Mesendoderm (in vitro differentiated cells): ENCODE results near the gene SNAPC3.
A peak's percentile ranks its signal among the peaks of the same experiment; 100 is the strongest.
"Not testable (repeated sequence)": the region's sequence is repeated elsewhere in the genome, so short reads cannot be mapped to it uniquely, and the experiment has no call there.

Experiments
- DNase-seq: peaks from one replicate; pipeline ENCODE4 v3.0.0; 2013
- H2AK5ac ChIP-seq: 2 replicates; pipeline ENCODE4 v1.6.1; 2013; ENCODE audit warnings: low read length, inconsistent platforms
- H2BK120ac ChIP-seq: 2 replicates; pipeline ENCODE4 v1.6.1; 2013; ENCODE audit warnings: low read depth, mild to moderate bottlenecking, low read length, moderate library complexity, mixed read lengths
- H2BK15ac ChIP-seq: replicated peaks from 2 replicates; pipeline ENCODE4 v1.6.1; 2013; ENCODE audit warnings: low read depth, mild to moderate bottlenecking, moderate library complexity
- H2BK5ac ChIP-seq: 2 replicates; pipeline ENCODE4 v1.6.1; 2013; ENCODE audit warnings: low read length, inconsistent platforms
- H3K18ac ChIP-seq: 2 replicates; pipeline ENCODE4 v1.6.1; 2013; ENCODE audit warnings: mild to moderate bottlenecking, low read length, mixed read lengths
- H3K23ac ChIP-seq: one replicate; pipeline ENCODE4 v1.6.1; 2013; ENCODE audit warnings: low read length
- H3K27ac ChIP-seq: 2 replicates; pipeline ENCODE4 v1.5.1; 2013; ENCODE audit warnings: low read depth, mild to moderate bottlenecking, inconsistent platforms, low read length, moderate library complexity
- H3K27me3 ChIP-seq: 2 replicates; pipeline ENCODE4 v1.6.1; 2013; ENCODE audit warnings: low read length, control low read depth, mild to moderate bottlenecking, inconsistent platforms; ENCODE audit not compliant: insufficient read depth, poor library complexity
- H3K36me3 ChIP-seq: 2 replicates; pipeline ENCODE4 v1.6.1; 2013; ENCODE audit warnings: low read length, inconsistent platforms; ENCODE audit not compliant: control insufficient read depth, insufficient read depth
- H3K4ac ChIP-seq: one replicate; pipeline ENCODE4 v1.6.1; 2013; ENCODE audit warnings: low read depth, mild to moderate bottlenecking, low read length, moderate library complexity
- H3K4me1 ChIP-seq: 2 replicates; pipeline ENCODE4 v1.6.1; 2013; ENCODE audit warnings: low read depth, low read length, inconsistent platforms; ENCODE audit not compliant: control insufficient read depth
- H3K4me2 ChIP-seq: 2 replicates; pipeline ENCODE4 v1.6.1; 2013; ENCODE audit warnings: low read length
- H3K4me3 ChIP-seq: 2 replicates; pipeline ENCODE4 v1.5.1; 2013; ENCODE audit warnings: mild to moderate bottlenecking, low read length
- H3K56ac ChIP-seq: one replicate; pipeline ENCODE4 v1.6.1; 2013; ENCODE audit warnings: low read length
- H3K79me1 ChIP-seq: 2 replicates; pipeline ENCODE4 v1.6.1; 2013; ENCODE audit warnings: low read length, inconsistent platforms
- H3K79me2 ChIP-seq: 2 replicates; pipeline ENCODE4 v1.6.1; 2013; ENCODE audit warnings: mild to moderate bottlenecking, low read length; ENCODE audit not compliant: control insufficient read depth, insufficient read depth
- H3K9ac ChIP-seq: 2 replicates; pipeline ENCODE4 v1.6.1; 2013; ENCODE audit warnings: low read length, inconsistent platforms
- H4K5ac ChIP-seq: one replicate; pipeline ENCODE4 v1.6.1; 2013; ENCODE audit warnings: low read length
- H4K8ac ChIP-seq: one replicate; pipeline ENCODE4 v1.6.1; 2013; ENCODE audit warnings: low read depth, mild to moderate bottlenecking, control low read depth, low read length, moderate library complexity
- WGBS: extraction: QIAGEN DNeasy Blood & Tissue Kit; methylation state at CpG from one replicate; pipeline ENCODE4 v1.1.7; 2013; ENCODE audit warnings: low lambda C conversion rate, missing lambda C conversion rate; ENCODE audit not compliant: insufficient coverage; ENCODE audit errors: extremely low coverage; 5-methylcytosine and 5-hydroxymethylcytosine counted together

SNAPC3 gene

DNA sequence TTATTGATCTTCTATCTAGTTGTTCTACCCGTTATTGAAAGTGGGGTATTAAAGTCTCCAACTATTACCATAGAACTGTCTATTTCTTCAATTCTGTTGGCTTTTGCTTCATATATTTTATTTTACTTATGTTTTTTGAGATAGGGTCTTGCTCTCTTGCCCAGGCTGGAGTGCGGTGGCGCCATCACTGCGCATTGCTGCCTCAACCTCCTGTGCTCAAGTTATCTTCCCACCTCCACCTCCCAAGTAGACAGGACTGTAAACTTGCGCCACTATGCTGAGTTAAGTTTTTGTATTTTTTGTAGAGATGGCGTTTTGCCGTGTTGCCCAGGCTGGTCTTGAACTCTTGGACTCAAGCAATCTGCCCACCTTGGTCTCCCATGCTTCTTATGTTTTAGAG lies 16.2 kb downstream of the SNAPC3 start:
- no peak for DNase-seq
- WGBS = no CpG with 5 or more reads among the region's 7 CpGs
- H3K36me3 ChIP-seq = peaks cover 5% of the 10 kb centered on the region

DNA sequence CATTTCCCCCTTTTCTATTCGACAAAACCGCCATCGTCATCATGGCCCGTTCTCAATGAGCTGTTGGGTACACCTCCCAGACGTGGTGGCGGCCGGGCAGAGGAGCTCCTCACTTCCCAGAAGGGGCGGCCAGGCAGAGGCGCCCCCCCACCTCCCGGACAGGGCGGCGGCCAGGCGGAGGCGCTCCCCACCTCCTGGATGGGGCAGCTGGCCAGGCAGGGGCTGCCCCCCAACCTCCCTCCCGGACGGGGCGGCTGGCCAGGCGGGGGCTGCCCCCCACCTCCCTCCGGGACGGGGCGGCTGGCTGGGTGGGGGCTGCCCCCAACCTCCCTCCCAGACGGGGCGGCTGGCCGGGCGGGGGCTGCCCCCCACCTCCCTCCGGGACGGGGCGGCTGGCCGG lies 19.2 kb downstream of the SNAPC3 start:
- H2BK15ac ChIP-seq, H3K9ac ChIP-seq, H2AK5ac ChIP-seq, H3K23ac ChIP-seq, H3K56ac ChIP-seq, H3K79me2 ChIP-seq, H3K4me2 ChIP-seq, H2BK120ac ChIP-seq, DNase-seq, H3K36me3 ChIP-seq, H4K8ac ChIP-seq, H3K27ac ChIP-seq, H2BK5ac ChIP-seq, H3K4ac ChIP-seq, H3K27me3 ChIP-seq, H3K79me1 ChIP-seq, H3K4me1 ChIP-seq, H3K18ac ChIP-seq, H4K5ac ChIP-seq, H3K4me3 ChIP-seq: not testable (repeated sequence)
- no CpG with 5 or more reads among the region's 29 CpGs for WGBS

More for the DNA sequence above, 16.2 kb downstream of the SNAPC3 start:
- Histone ChIP-seq H4K5ac (no peak overlapping the region), H3K23ac (no peak overlapping the region), H3K4me1 (no peaks in the 10 kb centered on the region), H2AK5ac (no peak overlapping the region), H2BK5ac (no peak overlapping the region), H3K27me3 (no peaks in the 10 kb centered on the region), H4K8ac (no peak overlapping the region), H3K9ac (no peak overlapping the region), H3K27ac (no peak overlapping the region), H3K4me3 (no peak overlapping the region), H2BK15ac (no peak overlapping the region), H3K4me2 (no peak overlapping the region), H3K4ac (no peak overlapping the region), H3K18ac (no peak overlapping the region), H3K79me2 (peaks cover 5% of the 10 kb centered on the region), H2BK120ac (no peak overlapping the region), H3K79me1 (peaks cover 5% of the 10 kb centered on the region), H3K56ac (no peak overlapping the region)

DNA sequence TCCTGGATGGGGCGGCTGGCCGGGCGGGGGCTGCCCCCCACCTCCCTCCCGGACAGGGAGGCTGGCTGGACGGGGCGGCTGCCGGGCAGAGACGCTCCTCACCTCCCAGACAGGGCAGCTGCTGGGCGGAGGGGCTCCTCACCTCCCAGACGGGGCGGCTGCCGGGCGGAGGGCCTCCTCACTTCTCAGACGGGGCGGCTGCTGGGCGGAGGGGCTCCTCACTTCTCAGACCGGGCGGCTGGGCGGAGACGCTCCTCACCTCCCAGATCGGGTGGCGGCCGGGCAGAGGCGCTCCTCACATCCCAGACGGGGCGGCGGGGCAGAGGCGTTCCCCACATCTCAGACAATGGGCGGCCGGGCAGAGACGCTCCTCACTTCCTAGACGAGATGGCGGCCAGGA lies 19.6 kb downstream of the SNAPC3 start:
- not testable (repeated sequence) for H3K18ac ChIP-seq, H2AK5ac ChIP-seq, H3K4me1 ChIP-seq, H3K27ac ChIP-seq, H3K4me3 ChIP-seq, H4K8ac ChIP-seq, H4K5ac ChIP-seq, H3K9ac ChIP-seq, H2BK15ac ChIP-seq, H3K27me3 ChIP-seq, DNase-seq, H3K23ac ChIP-seq, H3K4me2 ChIP-seq, H3K36me3 ChIP-seq, H3K79me1 ChIP-seq, H3K56ac ChIP-seq, H2BK5ac ChIP-seq, H2BK120ac ChIP-seq, H3K4ac ChIP-seq, H3K79me2 ChIP-seq
- no CpG with 5 or more reads among the region's 33 CpGs for WGBS

DNA sequence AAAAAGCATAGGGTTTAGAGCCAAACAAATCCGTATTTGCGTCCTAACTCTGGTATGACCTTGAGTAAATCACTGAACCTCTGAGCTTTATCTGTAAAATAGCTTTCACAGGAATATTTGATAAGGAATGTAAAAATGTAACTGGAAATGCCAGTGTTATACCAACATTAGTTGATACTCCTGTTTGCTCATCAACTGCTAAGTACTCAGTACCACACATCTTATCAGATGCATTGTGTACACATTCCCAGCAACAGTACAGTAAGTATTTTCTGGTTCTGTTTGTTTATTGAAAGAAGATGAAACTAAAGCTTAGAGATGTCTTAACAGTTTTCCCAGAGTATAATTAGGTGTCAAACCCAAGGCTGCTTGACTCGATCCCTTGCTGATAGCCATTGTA lies 21.5 kb downstream of the SNAPC3 start:
- Histone ChIP-seq H3K27me3 (no peaks in the 10 kb centered on the region), H3K23ac (no peak overlapping the region), H2BK15ac (no peak overlapping the region), H3K79me2 (no peaks in the 10 kb centered on the region), H3K27ac (no peak overlapping the region), H2BK120ac (no peak overlapping the region), H3K56ac (no peak overlapping the region), H4K5ac (no peak overlapping the region), H2AK5ac (no peak overlapping the region), H3K79me1 (peaks cover 3% of the 10 kb centered on the region), H3K9ac (no peak overlapping the region), H2BK5ac (no peak overlapping the region), H3K4me3 (no peak overlapping the region), H4K8ac (no peak overlapping the region), H3K4me1 (no peaks in the 10 kb centered on the region), H3K36me3 (peaks cover 10% of the 10 kb centered on the region), H3K4me2 (no peak overlapping the region), H3K4ac (no peak overlapping the region), H3K18ac (no peak overlapping the region)
- no CpG with 5 or more reads among the region's 3 CpGs for WGBS
- peak; percentile 11 for DNase-seq

DNA sequence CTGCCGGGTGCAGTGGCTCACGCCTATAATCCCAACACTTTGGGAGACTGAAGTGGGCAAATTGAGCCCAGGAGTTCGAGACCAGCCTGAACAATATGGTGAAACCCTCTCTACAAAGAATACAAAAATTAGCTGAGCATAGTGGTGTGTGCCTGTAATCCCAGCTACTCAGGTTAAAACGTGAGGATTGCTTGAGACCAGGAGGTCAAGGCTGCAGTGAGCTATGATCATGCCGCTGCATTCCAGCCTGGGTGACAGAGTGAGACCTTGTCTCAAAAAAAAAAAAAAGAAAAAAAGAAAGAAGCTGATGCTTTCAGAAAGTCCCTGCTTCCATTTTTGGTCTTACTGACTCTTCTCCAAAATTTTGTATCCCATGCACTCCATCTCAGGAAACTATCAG lies 31.3 kb downstream of the SNAPC3 start:
- no peak overlapping the region for H3K56ac ChIP-seq
- no peak overlapping the region for H2BK15ac ChIP-seq
- H3K4me1 ChIP-seq = no peaks in the 10 kb centered on the region
- peaks cover 1% of the 10 kb centered on the region for H3K36me3 ChIP-seq
- no peak overlapping the region for H3K4ac ChIP-seq
- H3K4me2 ChIP-seq = no peak overlapping the region
- H3K27me3 ChIP-seq = no peaks in the 10 kb centered on the region
- no CpG with 5 or more reads among the region's 5 CpGs for WGBS
- no peak overlapping the region for H3K23ac ChIP-seq
- H3K18ac ChIP-seq = no peak overlapping the region
- H3K79me1 ChIP-seq = no peaks in the 10 kb centered on the region
- no peak overlapping the region for H2BK120ac ChIP-seq
- H3K9ac ChIP-seq = no peak overlapping the region
- H4K5ac ChIP-seq = no peak overlapping the region
- H2AK5ac ChIP-seq = no peak overlapping the region
- H4K8ac ChIP-seq = no peak overlapping the region
- H2BK5ac ChIP-seq = no peak overlapping the region
- no peak overlapping the region for H3K27ac ChIP-seq
- no peak for DNase-seq
- H3K4me3 ChIP-seq = no peak overlapping the region
- H3K79me2 ChIP-seq = no peaks in the 10 kb centered on the region

DNA sequence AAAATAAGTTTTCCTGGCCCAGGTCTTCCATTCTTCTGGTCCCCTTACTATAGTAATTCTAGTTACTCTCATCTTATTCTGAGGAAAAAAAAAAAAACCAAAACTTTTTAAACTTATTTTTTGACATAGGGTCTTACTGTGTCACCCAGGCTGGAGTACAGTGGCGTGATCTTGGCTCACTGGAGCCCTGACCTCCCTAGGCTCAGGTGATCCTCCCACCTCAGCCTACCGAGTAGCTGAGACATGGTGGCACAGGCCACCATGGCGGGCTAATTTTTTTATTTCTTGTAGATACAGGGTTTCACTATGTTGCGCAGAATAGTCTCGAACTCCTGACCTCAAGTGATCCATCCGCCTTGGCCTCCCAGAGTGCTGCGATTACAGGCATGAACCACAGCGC lies 38.4 kb downstream of the SNAPC3 start:
- Histone ChIP-seq H2AK5ac (no peak overlapping the region), H2BK15ac (no peak overlapping the region), H3K27ac (no peak overlapping the region), H3K4ac (no peak overlapping the region), H3K56ac (no peak overlapping the region), H3K23ac (no peak overlapping the region), H3K36me3 (no peaks in the 10 kb centered on the region), H3K4me3 (no peak overlapping the region), H4K8ac (no peak overlapping the region), H2BK120ac (no peak overlapping the region), H3K79me2 (no peaks in the 10 kb centered on the region), H2BK5ac (no peak overlapping the region), H4K5ac (no peak overlapping the region), H3K27me3 (no peaks in the 10 kb centered on the region), H3K4me1 (no peaks in the 10 kb centered on the region), H3K79me1 (no peaks in the 10 kb centered on the region), H3K4me2 (no peak overlapping the region), H3K18ac (no peak overlapping the region), H3K9ac (no peak overlapping the region)
- WGBS = no CpG with 5 or more reads among the region's 8 CpGs
- DNase-seq = no peak
